Activated effector memory CD4-positive, alpha-beta T cell treated with Interleukin-2 at 50 U/mL for 16 hours (primary cell): ENCODE results near the gene HDAC10.

Source experiments
- DNase-seq: peaks from one replicate; pipeline ENCODE4 v3.0.0-alpha.2; 2020

Gene HDAC10

DNA sequence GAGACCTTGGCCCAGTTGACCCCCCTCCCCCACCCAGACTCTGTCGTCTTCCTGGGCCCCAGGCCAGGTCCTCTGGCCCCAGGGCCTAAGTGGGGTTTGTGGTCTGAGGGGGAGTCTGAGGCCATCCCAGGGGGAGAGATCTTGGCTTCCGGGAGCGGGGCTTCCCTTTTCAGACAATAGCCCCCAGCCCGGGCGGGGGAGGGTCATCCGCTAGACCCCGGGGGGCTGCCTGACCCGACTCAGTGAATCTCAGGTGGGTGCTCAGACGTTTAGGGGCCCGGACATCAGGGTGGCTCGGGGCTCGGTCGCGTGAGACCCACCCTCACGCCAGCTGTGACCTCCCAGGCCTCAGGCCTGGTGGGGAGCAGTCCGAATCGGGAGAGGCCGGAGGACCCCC lies 18.5 kb upstream of the HDAC10 start:
- no peak for DNase-seq

DNA sequence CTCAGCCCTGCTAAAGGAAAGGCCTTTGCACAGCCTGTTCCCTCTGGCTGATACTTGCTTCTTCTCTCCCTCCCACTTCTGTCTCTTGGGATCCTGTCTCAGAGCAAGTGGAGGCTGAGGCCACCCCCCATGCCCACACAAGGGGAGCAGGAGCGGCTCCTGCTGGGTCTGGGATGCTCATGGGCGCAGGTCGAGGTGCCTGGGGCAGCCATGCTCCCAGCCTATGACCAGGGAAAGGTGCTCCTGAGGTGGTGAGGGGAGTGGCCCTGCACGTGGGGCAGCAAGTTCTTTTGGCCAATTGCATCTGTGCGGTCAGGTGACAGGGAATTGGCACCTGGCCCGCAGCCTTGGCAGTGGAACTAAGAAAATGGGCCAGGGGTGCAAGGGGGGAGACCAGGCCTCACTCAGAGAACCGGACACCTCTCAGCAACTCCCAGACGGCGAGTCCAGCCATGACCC lies 17.6 kb upstream of the HDAC10 start:
- no peak for DNase-seq

DNA sequence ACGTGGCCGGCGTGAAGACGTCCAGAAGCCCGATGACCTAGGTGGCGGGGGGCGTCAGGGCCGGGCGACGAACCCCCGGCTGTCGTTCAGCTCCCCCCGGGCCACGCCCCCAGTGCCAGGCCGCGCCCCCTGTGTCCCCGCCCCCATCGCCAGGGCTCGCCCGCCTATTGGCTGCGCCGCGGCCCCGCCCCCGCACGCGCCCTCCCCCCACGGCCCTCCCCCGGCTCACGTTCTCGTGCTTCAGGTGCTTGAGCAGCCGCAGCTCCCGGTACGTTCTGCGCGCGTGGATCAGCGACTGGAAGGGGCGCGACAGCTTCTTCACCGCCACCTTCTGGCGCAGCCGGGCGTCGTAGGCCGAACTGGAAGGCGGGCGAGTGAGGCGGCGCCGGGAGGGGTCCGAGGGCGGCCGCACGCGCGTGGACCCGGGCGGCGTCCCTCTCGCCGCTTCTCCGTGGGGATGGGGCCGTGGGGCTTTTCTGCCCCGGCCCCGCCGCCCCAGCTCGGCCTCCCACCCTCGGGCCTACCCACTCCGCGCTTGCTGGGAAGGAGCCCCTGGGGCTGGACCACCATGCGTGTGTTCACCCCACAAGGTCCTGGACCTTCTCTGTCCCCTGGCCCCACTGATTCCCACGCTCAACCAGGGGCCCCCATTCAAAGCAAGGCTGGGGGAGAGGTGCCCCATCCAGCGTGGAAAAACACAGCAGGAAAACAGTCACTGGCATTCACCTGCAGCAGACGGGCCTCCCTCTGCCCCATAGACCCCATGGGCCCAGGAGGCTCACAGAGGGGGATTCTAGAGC lies 16.7 kb upstream of the HDAC10 start:
- peak; percentile 27 for DNase-seq

DNA sequence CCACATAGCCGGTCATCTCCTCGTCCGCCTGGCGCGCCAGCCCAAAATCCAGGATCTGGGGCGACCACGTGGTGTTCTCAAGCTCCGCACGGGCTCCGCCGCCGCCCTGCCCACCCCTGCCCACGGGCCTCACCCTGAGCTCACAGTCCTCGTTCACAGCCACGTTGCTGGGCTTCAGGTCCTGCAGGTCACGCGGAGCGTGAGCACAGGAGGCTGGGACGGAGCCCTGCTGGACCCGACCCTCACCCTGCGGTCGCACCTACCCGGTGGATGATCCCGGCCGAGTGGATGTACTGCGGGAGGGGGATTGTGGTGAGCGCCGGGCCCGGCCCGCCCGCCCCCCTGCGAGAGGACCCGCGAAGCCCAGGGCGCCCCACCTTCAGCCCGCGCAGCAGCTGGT lies 15.9 kb upstream of the HDAC10 start:
- DNase-seq = no peak

DNA sequence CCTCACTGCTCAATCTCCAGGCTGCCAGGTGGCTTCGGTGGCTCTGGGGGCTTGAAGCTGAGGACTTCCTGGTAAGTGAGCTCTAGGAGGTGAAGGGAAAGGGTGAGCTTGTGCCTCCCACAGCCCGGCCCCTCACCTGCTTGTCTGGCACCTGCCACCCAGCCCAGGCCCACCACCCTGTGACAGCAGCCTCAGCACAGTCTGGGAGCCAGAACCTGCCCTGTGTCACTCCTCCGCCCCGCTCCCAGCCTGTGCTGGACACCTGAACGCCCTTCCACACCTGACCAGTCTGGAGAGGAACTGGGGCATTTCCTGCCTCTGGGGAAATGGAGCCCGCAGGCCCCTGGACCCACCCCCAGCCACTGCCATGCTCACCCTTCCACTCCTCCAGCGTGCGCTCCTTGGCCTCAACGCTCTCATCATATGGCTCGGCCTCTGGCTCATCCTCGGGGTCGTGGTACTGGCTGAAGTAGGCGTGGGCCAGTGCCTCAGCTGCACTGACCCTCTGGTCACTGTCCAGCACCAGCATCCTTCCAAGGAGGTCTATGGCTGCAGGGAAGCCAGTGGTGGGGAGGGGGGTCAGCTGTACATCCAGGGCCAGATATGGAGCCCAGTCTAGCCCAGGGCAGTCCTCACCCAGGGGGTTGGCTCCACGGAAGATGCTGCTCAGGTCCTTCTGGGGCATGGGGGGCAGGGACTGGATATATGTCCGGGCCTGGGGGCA lies 14.0 kb upstream of the HDAC10 start:
- no peak for DNase-seq

DNA sequence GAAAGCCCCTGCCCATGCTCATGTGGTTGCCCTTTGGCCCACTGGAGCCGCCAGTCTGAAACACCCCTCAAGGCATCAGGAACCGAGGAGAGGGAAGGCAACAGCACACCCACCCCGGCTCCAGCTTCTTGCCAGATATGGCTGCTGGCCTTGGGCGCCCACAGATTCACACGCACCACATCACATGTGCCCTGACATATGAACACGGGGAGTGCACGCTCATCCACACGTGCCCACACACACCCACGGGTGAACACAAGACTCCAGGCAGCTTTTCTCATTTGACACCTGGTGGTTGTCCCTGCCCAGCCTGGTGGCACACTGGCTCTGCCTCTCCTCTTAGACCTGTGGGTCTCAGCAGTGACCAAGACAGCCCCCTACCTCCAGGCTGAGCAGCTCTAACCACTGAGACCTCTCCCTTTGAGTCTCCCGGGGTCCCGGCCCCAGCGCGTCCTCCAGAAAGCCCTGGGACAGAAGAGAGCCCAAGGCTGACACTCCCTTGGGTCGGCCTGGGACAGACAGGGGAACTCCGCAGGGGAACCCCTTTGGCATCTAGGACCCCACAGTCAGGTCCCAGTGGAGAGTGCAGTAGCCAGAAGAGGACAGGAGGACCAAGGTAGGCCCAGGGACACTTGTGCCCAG lies 13.2 kb upstream of the HDAC10 start:
- no peak for DNase-seq

DNA sequence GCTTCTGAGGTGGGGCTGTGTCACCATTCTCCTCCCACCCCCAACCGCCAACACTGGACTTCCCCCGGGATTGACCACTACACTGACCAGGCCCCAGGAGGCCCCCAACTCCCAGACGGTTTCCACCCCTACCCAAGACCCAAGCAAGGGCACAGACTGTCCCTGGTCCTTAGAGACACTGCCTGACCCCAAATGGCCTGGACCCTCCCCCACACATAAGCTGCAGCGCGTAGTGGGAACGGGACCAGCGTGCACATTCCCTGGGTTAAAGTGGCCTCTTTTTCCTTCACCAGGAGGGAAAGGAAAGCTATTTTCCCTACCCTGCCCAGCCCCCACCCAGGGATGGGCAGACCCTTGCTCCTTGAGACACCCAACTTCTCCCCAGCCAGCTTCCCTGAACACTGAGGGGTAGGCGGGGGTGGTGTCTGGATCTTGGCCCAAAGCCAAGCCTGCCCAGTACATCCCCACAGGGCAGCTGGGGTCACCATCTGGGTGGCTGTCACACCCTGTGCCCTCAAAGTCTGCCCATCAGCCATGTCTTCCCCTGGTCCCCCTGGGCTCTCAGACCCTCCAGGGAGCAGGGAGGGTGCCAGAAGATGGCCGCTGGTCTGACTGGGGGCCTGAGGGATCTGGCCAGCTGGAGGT lies 12.0 kb upstream of the HDAC10 start:
- DNase-seq = no peak

DNA sequence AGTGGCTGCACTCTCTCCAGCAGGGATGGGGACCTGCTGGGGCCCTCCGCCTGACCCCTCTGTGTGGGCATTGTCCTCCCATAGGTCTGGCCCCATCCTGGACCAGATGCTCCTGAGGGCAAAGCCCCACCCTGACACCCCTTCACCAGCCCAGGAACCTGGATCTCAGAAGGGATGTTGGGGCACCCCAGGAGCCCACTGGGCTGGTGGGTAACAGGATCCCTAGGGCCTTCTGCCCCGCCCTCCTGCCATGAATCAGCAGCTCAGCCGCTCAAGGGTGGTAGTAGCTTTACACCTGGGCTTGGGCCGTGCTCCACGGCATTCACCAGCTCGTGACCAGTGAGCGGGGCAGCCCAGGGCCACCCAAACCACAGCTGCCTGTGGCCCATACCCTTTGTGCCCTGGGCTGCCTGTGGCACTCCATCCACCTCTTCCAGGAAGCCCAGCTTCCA lies 11.4 kb upstream of the HDAC10 start:
- DNase-seq = no peak

DNA sequence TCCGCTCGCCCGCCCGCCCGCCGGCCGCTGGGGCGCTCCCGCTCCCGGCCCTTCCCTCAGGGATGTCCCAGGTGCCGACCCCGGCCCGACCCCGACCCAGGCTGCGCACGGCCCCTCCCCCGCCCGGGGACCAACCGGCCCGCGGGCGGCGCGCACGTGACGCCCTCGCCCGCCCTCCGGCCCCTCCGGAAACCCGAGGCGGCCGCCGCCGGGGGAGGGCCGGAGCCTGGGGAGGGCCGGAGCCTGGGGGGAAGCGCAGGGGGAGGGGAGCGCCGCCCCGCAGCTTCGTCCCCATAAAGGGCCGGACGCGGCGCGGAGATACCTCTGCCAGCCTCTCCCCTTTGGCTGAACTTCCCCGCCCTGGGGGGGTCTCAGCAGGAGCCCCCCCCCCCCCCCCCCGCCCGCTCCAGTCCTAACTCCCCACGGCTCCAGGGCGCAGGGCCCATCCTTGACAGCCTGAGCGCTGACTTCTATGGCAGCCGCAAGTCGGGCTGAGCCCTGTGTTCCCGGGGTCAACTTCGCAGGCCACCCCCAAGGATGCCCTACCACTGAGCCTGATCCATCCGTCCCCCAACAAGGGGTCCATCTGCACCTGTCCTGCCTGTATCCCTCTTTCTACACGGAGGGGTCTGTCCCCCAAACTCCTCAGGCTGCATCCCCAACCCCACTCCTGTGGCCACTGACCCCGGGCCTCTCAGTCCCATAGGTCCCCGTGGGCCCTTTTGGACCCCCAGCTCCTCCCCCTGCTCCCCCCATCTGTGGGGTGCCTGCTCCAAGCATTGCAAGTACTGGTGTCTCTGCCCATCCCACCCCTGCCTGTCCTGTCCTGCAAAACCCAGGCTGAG lies 10.8 kb upstream of the HDAC10 start, which contains the start of gene MAPK12:
MAPK12 (minus strand) TSS at position 69 of the 845 bp plus-strand sequence. CDS start 174 bp downstream, outside the sequence.
- DNase-seq = no peak

DNA sequence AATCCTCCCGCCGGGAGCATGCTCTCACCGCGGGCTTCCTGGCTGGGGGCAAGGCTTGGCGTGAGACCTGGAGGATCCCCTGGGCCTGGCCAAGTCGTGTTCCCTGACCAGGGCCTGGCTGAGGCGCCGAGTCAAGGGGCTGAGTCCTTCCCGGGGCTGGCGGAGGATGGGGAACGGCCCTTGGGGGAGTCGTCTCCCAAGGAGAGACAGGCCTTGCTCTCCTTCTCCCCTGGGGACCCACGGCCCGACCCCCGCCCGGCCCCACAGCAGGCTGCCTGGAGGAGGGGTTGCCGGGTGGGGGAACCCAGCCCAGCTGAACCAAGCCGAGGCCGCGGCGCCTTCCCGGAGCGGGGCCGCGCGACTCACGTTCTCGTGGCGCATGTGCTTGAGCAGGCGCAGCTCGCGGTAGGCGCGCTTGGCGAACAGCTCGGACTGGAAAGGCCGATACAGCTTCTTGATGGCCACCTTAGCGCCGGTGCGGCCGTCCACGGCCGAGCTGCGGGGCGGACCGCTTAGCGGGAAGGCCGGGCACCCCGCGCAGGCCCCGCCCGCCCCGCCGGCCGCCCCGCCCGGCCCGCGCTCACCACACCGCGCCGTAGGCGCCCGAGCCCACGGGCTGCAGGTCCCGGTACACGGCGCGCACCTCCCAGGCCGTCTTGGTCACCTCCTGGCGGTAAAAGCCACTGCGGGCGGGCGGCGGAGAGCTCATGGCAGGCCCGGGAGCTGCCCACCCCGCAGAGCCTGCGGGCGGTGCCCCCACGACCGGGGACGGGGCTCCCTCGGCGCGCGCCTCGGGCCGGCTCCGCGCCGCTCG lies 9.9 kb upstream of the HDAC10 start:
- no peak for DNase-seq

DNA sequence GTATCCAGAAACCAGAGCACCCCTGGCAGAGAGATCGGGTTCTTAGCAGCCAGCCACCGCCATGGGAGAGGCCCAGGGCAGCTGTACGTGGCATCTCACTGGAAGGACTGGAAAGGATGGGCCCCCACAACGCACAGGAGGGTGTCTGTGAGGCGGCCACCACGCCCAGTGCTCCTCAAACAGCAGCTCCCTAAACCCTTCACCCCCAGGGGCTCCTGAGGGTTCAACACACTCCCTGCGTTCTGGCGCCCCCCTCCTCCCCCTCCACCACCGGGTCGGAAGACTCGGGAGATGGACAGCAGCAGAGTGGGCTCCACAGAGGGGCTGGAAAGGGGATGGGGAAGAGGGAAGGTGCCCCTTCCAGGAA lies 9.4 kb upstream of the HDAC10 start:
- no peak for DNase-seq

DNA sequence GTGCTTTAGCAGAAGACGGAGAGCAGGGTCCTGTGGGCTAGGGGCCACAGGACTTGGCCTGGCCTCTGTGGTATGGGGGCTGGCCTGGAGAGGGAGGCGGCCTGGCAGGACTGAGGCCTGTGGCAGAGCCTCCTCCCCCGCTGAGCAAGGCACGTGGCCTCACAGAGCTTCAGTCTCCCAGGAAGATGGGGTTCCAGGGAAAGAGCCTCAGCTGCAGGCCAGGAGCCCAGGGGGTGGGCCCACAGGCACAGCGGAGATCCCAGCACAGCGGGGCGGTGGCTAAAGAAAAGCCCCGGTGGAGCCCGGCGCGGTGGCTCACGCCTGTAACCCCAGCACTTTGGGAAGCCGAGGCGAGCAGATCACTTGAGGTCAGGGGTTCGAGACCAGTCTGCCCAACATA lies 8.2 kb upstream of the HDAC10 start:
- no peak for DNase-seq

DNA sequence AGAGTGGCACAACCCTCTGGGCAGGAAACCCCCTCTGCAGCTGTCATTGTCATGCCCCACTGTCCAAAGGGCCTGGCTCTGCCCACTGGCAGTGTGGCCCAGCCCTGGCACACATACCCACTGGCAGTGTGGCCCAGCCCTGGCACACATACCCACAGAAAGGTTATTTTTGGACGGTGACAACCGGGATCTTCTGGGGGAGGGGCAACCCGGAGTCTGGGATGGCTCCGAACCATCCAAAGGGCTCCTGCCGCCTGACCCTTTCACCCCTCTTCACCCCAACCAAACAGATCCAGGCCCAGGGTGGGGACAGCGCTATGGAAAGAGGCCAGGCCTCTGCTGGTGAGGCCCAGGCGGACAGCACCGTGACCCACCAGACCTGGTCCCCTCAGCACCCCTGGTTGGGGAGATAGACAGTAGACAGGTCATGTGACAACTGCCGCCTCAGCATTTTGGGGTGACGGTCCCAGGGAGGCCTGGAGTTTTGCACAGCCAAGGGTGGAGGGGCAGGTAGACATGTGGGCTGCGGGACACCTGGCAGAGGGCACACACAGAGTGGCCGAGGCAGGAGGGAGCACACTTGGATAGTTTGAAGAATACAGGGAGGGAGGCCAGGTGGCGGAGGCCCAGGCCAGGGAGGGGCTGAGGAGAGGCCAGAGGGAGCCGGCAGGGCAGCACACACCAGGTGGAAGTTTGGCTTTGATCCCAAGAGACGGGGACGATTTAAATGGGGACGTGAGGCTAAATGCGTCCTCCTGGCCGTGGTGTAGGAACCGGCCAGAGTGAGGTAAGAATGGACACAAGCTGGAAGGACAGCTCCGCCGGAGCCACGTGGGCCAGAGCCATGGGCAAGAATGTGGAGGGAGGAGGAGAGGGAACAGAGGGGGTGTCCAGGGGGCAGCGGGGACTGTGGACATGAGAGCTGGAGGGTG lies 7.6 kb upstream of the HDAC10 start:
- DNase-seq = no peak

DNA sequence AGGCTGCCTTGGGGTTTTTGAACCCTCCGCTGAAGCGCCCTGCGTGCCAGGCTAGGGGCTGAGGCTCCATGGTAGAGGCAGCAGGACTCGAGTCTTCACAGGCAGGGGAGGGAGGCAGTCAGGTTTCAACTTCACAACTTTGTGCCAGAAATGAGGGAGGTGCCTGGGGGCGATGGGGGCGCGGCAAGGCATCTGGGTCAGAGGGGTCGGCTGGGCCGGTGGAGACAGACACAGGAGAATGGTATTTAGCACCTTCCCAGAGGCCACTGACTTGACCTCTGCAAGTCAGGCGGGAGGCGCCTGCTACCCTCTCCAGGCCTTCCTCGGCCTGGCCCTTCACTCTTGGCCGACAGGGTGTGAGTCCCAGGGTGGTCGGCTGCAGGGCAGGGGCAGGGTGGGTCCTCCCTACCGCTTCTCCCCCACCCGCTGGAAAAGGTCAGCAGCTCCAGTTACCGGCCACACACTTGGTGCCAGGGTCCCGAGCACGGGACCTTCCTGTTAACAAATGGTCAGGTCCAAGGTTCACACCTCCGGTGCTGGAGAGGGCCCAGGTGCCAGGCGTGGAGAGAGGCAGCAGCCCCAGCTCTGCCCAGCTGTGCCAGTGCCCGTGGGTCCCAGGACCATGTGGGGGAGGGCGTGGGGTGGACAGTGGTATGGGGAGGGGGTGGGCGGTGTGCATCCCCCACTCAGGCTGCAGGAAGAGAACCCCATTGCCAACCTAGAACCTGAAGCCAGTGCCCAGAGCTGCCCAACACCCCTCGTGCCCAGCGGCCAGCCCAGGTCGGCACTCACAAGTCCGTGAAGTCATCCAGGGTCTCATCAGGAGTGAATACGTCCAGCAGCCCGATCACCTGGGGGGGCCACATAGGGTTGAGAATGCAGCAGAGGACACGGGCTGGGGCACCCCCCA lies 6.6 kb upstream of the HDAC10 start:
- no peak for DNase-seq

DNA sequence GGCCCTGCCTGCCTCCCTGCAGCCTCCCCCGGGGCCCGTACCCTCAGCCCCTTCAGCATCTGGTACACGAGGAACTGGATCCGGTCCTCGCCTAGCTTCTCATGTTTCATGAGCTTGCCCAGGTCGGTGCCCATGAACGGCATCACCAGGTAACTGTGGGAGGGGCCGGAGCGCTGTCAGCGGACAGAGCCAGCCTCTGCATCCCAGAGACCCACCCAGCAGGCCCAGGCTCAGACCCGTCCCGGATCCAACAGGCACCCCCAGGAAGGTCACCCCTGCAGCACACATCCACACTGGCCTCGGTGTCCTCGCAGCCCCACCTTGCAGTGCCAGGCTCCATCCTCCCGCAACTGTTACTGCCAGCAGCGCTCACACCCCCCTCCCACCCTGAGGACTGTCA lies 6.0 kb upstream of the HDAC10 start:
- DNase-seq = no peak

DNA sequence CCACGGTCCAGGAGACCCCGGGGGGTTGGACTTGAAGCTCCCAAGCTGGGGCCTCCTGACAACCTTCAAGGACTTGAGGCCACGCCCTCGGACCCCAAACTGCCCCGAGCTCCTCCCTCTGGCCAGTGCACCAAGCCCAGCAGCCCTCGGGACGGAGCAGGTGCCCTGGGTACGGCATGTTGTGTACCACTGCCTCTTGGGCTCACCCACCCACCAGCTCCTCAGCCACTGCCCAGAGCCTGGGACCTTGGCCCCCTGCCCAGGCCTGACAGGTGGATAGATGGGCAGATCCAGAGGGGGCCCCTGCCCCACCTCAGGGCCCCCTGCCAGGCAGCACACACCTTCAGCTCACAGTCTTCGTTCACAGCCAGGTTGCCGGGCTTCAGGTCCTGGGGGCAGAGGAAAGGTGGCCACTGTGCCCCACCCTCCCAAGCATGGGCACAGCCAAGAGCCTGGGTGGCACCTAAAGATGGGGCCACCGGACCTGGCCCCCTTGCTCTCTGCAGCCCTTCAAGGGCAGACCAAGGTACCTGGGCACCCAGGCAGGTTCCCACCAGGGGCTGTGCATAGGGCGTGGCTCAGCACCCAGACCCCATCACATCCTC lies 5.3 kb upstream of the HDAC10 start:
- DNase-seq = no peak

DNA sequence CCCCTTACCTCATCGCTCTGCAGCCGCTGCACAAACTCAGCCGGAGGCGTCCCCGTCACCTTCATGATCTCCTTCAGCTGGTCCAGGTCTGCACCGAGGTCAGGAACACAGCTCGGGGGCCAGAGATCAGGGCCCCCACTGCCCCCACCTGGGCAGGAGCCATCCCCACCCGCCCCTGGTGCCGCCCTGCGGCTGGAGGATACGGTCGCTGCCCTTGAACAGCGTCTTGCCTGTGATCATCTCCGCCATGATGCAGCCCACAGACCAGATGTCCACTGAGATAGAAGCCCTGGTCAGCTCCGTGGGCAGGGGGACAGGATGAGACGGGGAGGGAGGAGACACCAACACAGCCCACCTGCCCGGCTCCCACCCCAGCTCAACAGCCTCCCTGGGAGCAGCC lies 4.5 kb upstream of the HDAC10 start:
- DNase-seq = no peak

DNA sequence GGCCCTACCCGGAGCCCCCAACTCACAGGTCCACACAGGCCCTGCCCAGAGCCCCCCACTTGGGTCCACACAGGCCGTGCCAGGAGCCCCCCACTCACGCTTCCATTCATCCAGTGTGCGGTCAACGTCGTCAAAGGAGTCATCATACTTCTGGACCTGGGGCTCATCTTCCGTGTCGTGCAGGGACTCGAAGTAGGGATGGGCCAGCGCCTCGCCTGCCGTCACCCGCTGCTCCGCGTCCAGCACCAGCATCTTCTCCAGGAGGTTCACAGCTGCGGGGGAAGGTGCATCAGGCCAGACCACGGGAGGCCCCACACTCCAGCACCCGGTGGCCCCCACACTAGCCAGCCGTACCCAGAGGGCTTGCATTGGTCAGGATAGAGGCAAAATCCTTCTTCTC lies 4.0 kb upstream of the HDAC10 start:
- DNase-seq = no peak

DNA sequence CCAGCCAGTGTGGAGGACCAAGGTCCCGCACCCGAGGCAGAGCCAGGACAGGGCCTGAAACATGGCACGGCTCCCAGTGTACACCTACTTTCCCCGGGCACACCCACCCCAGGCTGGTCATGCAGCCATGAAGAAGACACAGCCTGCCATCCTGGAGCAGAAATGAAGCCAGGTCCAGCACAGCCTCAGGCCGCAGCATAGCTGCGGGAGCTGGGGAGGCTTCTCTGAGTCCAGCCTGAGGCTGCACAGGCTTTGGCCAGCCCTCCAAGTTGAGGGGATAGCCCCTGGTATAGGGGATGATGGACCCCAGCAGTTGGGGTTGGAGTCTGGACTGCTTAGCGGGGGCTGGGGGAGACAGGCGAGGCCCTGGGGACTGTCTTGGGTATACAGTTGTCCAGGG lies 2.9 kb upstream of the HDAC10 start:
- no peak for DNase-seq
